Measurements from ENCODE around the gene CDCA5.
"Not testable (repeated sequence)": the region's sequence is repeated elsewhere in the genome, so short reads cannot be mapped to it uniquely, and the experiment has no call there.

The CDCA5 gene

GRCh38 chr11:65120831-65121230 is 37.0 kb upstream of the CDCA5 start:
- H3K4me3 ChIP-seq: peak overlapping the region; percentile 66 to 98 (median 91)
- H3K27ac ChIP-seq: peak overlapping the region in 15 of 21 experiments; percentile 83 to 97 (median 92)

GRCh38 chr11:65119670-65119995 is 35.8 kb upstream of the CDCA5 start:
- peak overlapping the region in 5 of 21 experiments; percentile 4 to 97 (median 30) for H3K27ac ChIP-seq
- no peak overlapping the region for H3K4me3 ChIP-seq

- H3K27ac ChIP-seq: peak overlapping the region in 4 of 21 experiments; percentile 25 to 65 (median 28)
- H3K4me3 ChIP-seq: not testable (repeated sequence)
These were observed 35.2 kb upstream of the CDCA5 start for GRCh38 chr11:65118891-65119669.

- H3K4me3 ChIP-seq: peak overlapping the region in 1 of 7 experiments; percentile 86
- H3K27ac ChIP-seq: peak overlapping the region in 6 of 21 experiments; percentile 6 to 92 (median 56)
These were observed 34.4 kb upstream of the CDCA5 start for GRCh38 chr11:65118097-65118837.

GRCh38 chr11:65117206-65118096 is 33.6 kb upstream of the CDCA5 start, which contains the start of gene ZNHIT2:
Gene ZNHIT2, minus strand, starts transcription at chr11:65117701. Its CDS starts 48 bp downstream, at chr11:65117653.
- peak within 1 kb of the TSS; percentile 50 to 88 (median 77) for H3K4me3 ChIP-seq
- H3K27ac ChIP-seq: peak within 1 kb of the TSS; percentile 60 to 95 (median 90)

- Histone ChIP-seq H3K27ac (peak overlapping the region; percentile 60 to 95 (median 90)), H3K4me3 (peak overlapping the region; percentile 50 to 88 (median 77))
These were observed 32.7 kb upstream of the CDCA5 start for GRCh38 chr11:65116370-65117205.

- Histone ChIP-seq H3K27ac (peak overlapping the region in 1 of 21 experiments; percentile 90), H3K4me3 (peak overlapping the region in 1 of 7 experiments; percentile 86)
These were observed 31.7 kb upstream of the CDCA5 start for GRCh38 chr11:65115361-65116082.

GRCh38 chr11:65114538-65115171 is 30.8 kb upstream of the CDCA5 start:
- Histone ChIP-seq H3K27ac (no peak overlapping the region), H3K4me3 (no peak overlapping the region)

- H3K4me3 ChIP-seq: no peak overlapping the region
- H3K27ac ChIP-seq: no peak overlapping the region
These were observed 30.0 kb upstream of the CDCA5 start for GRCh38 chr11:65113839-65114238.

GRCh38 chr11:65113361-65113756 is 29.5 kb upstream of the CDCA5 start:
- Histone ChIP-seq H3K4me3 (peak overlapping the region in 5 of 7 experiments; percentile 33 to 52 (median 37)), H3K27ac (peak overlapping the region in 6 of 21 experiments; percentile 32 to 76 (median 50))

- H3K27ac ChIP-seq: peak overlapping the region in 18 of 21 experiments; percentile 11 to 78 (median 50)
- peak overlapping the region; percentile 33 to 52 (median 37) for H3K4me3 ChIP-seq
These were observed 28.9 kb upstream of the CDCA5 start for GRCh38 chr11:65112546-65113360.

- Histone ChIP-seq H3K4me3 (peak within 1 kb of the TSS; percentile 33 to 52 (median 37)), H3K27ac (peak within 1 kb of the TSS in 18 of 21 experiments; percentile 11 to 78 (median 51))
These were observed 28.1 kb upstream of the CDCA5 start, which contains the start of gene TM7SF2 for GRCh38 chr11:65111744-65112545. Gene TM7SF2, plus strand, starts transcription at chr11:65111872. Its CDS starts 144 bp downstream, at chr11:65112016.

- peak overlapping the region in 5 of 7 experiments; percentile 33 to 52 (median 40) for H3K4me3 ChIP-seq
- H3K27ac ChIP-seq: peak overlapping the region in 4 of 21 experiments; percentile 18 to 58 (median 44)
These were observed 27.4 kb upstream of the CDCA5 start for GRCh38 chr11:65111159-65111743.

- H3K27ac ChIP-seq: peak overlapping the region in 7 of 21 experiments; percentile 11 to 58 (median 37)
- no peak overlapping the region for H3K4me3 ChIP-seq
These were observed 26.6 kb upstream of the CDCA5 start for GRCh38 chr11:65110354-65110861.
